Neuronal stem cell (in vitro differentiated cells): ENCODE results near the gene CHKA.

ENCODE experiments used
- DNase-seq: peaks from one replicate; pipeline ENCODE4 v3.0.0-alpha.2; 2013; ENCODE audit warnings: low spot score
- H2AFZ ChIP-seq: one replicate; pipeline ENCODE4 v1.6.1; 2013; ENCODE audit warnings: mild to moderate bottlenecking, low read length, inconsistent platforms
- H2AK5ac ChIP-seq: 2 replicates; pipeline ENCODE4 v1.6.1; 2013; ENCODE audit warnings: low read depth, mild to moderate bottlenecking, inconsistent platforms, low read length, moderate library complexity, mixed read lengths
- H2BK120ac ChIP-seq: 2 replicates; pipeline ENCODE4 v1.6.1; 2013; ENCODE audit warnings: low read depth, mild to moderate bottlenecking, inconsistent platforms, low read length, moderate library complexity, mixed read lengths
- H2BK12ac ChIP-seq: one replicate; pipeline ENCODE4 v1.6.1; 2013; ENCODE audit warnings: low read length, inconsistent platforms
- H2BK15ac ChIP-seq: 2 replicates; pipeline ENCODE4 v1.6.1; 2013; ENCODE audit warnings: mild to moderate bottlenecking, low read length, inconsistent platforms, mixed read lengths
- H2BK5ac ChIP-seq: one replicate; pipeline ENCODE4 v1.6.1; 2013; ENCODE audit warnings: inconsistent platforms, mild to moderate bottlenecking, low read length, moderate library complexity
- H3K14ac ChIP-seq: one replicate; pipeline ENCODE4 v1.6.1; 2013; ENCODE audit warnings: low read length, inconsistent platforms
- H3K18ac ChIP-seq: 2 replicates; pipeline ENCODE4 v1.6.1; 2013; ENCODE audit warnings: low read length, inconsistent platforms
- H3K23ac ChIP-seq: 2 replicates; pipeline ENCODE4 v1.6.1; 2013; ENCODE audit warnings: low read depth, mild to moderate bottlenecking, mixed read lengths, low read length, inconsistent platforms; ENCODE audit not compliant: poor library complexity
- H3K27ac ChIP-seq: replicated peaks from 3 replicates; pipeline ENCODE4 v1.5.1; 2013; ENCODE audit warnings: low read length, inconsistent platforms
- H3K27me3 ChIP-seq, 3 experiments: 2 replicates each; pipeline ENCODE4 v1.6.1; 2013; ENCODE audit warnings: low read length in 3 of 3, mild to moderate bottlenecking in 2 of 3, inconsistent platforms in 1 of 3, low read depth in 1 of 3, mixed read lengths in 1 of 3, moderate library complexity in 1 of 3; ENCODE audit not compliant: control insufficient read depth in 3 of 3, insufficient read depth in 3 of 3
- H3K36me3 ChIP-seq, 2 donors: replicated peaks in 1 of 2; 2 replicates each; pipeline ENCODE4 v1.6.1; 2013; ENCODE audit warnings: low read length in 2 of 2; ENCODE audit not compliant: control insufficient read depth in 2 of 2, insufficient read depth in 2 of 2
- H3K4ac ChIP-seq: 2 replicates; pipeline ENCODE4 v1.6.1; 2013; ENCODE audit warnings: inconsistent platforms, mild to moderate bottlenecking, low read length, moderate library complexity
- H3K4me1 ChIP-seq, 2 donors: 1 replicate in 1 of 2; 2 replicates in 1 of 2; pipeline ENCODE4 v1.6.1; 2013; ENCODE audit warnings: low read length in 2 of 2, low read depth in 1 of 2; ENCODE audit not compliant: control insufficient read depth in 2 of 2, insufficient read depth in 1 of 2
- H3K4me2 ChIP-seq: one replicate; pipeline ENCODE4 v1.6.1; 2013; ENCODE audit warnings: mild to moderate bottlenecking, low read length, inconsistent platforms; ENCODE audit not compliant: insufficient read depth, poor library complexity, severe bottlenecking
- H3K4me3 ChIP-seq, 2 donors: 2 replicates each; pipeline ENCODE4 v1.5.1; 2013; ENCODE audit warnings: low read length in 2 of 2, mild to moderate bottlenecking in 2 of 2, inconsistent platforms in 1 of 2, moderate library complexity in 1 of 2
- H3K79me1 ChIP-seq: one replicate; pipeline ENCODE4 v1.6.1; 2013; ENCODE audit warnings: low read depth, mild to moderate bottlenecking, inconsistent platforms, low read length, moderate library complexity
- H3K9ac ChIP-seq: one replicate; pipeline ENCODE4 v1.6.1; 2013; ENCODE audit warnings: mild to moderate bottlenecking, low read depth, low read length, inconsistent platforms; ENCODE audit not compliant: poor library complexity
- H3K9me3 ChIP-seq, 2 donors: replicated peaks in 1 of 2; 2 replicates each; pipeline versions ENCODE3 to v1.6.1; 2013; ENCODE audit warnings: low read length in 2 of 2, mild to moderate bottlenecking in 2 of 2, inconsistent platforms in 1 of 2, low read depth in 1 of 2, mixed read lengths in 1 of 2, moderate library complexity in 1 of 2; ENCODE audit not compliant: control insufficient read depth in 2 of 2, insufficient read depth in 1 of 2
- H4K8ac ChIP-seq: one replicate; pipeline ENCODE4 v1.6.1; 2013; ENCODE audit warnings: low read depth, mild to moderate bottlenecking, inconsistent platforms, low read length, moderate library complexity
- H4K91ac ChIP-seq: one replicate; pipeline ENCODE4 v1.6.1; 2013; ENCODE audit warnings: low read length, low read depth, mild to moderate bottlenecking, inconsistent platforms; ENCODE audit not compliant: poor library complexity
- WGBS, 2 donors: extraction: QIAGEN DNeasy Blood & Tissue Kit; methylation state at CpG; one replicate each; pipeline ENCODE4 v1.1.7; 2013; ENCODE audit warnings: missing lambda C conversion rate in 2 of 2, mixed read lengths in 1 of 2; ENCODE audit not compliant: insufficient read length in 2 of 2, insufficient replicate concordance in 1 of 2; ENCODE audit errors: extremely low coverage in 2 of 2; 5-methylcytosine and 5-hydroxymethylcytosine counted together

The CHKA gene

GRCh38 chr11:68031144-68031464 is 90.1 kb downstream of the CHKA start:
- Histone ChIP-seq H3K9ac (peak overlapping the region; percentile 100), H3K27ac (peak overlapping the region; percentile 58), H2BK12ac (peak overlapping the region; percentile 64), H3K27me3 (no peaks in the 10 kb centered on the region), H3K23ac (peak overlapping the region; percentile 99), H4K91ac (no peak overlapping the region), H2BK15ac (peak overlapping the region; percentile 93), H2AK5ac (peak overlapping the region; percentile 95), H3K14ac (peak overlapping the region; percentile 31), H3K36me3 (peaks cover 22 to 35% of the 10 kb centered on the region in 2 donors), H3K79me1 (peaks cover 19% of the 10 kb centered on the region), H3K4ac (peak overlapping the region; percentile 31), H2BK120ac (peak overlapping the region; percentile 61), H3K18ac (peak overlapping the region; percentile 100), H4K8ac (no peak overlapping the region), H3K4me2 (peak overlapping the region; percentile 86), H2BK5ac (peak overlapping the region; percentile 98), H2AFZ (peak overlapping the region; percentile 95), H3K9me3 (peaks cover 0 to 6% of the 10 kb centered on the region in 2 donors), H3K4me3 (peak overlapping the region; percentile 92 to 98), H3K4me1 (peaks cover 14% of the 10 kb centered on the region in 2 donors)
- DNase-seq, result no peak
- WGBS, 2 donors, result no CpG with 5 or more reads among the region's 10 CpGs

GRCh38 chr11:68030318-68031143 is 90.7 kb downstream of the CHKA start, which contains the start of gene NDUFS8:
NDUFS8 (plus strand) TSS chr11:68030681; CDS start chr11:68032152, 1,471 bp downstream.
- H2BK12ac ChIP-seq, result peak within 1 kb of the TSS; percentile 64
- peaks cover 0 to 7% of the 10 kb centered on the region in 2 donors for H3K9me3 ChIP-seq
- peak within 1 kb of the TSS; percentile 61 for H2BK120ac ChIP-seq
- H3K79me1 ChIP-seq, result peaks cover 18% of the 10 kb centered on the region
- H3K27ac ChIP-seq, result peak within 1 kb of the TSS; percentile 58
- H3K4ac ChIP-seq, result peak within 1 kb of the TSS; percentile 97
- peak within 1 kb of the TSS; percentile 93 for H2BK15ac ChIP-seq
- H2AFZ ChIP-seq, result peak within 1 kb of the TSS; percentile 95
- DNase-seq, result peak; percentile 99
- H4K8ac ChIP-seq, result peak within 1 kb of the TSS; percentile 75
- peak within 1 kb of the TSS; percentile 100 for H3K18ac ChIP-seq
- H3K4me3 ChIP-seq, result peak within 1 kb of the TSS; percentile 92 to 98
- peaks cover 22 to 37% of the 10 kb centered on the region in 2 donors for H3K36me3 ChIP-seq
- H3K4me1 ChIP-seq, result peaks cover 14% of the 10 kb centered on the region in 2 donors
- peak within 1 kb of the TSS; percentile 93 for H4K91ac ChIP-seq
- no CpG with 5 or more reads among the region's 56 CpGs for WGBS, 2 donors
- peak within 1 kb of the TSS; percentile 98 for H2BK5ac ChIP-seq
- no peaks in the 10 kb centered on the region for H3K27me3 ChIP-seq
- peak within 1 kb of the TSS; percentile 99 for H3K23ac ChIP-seq
- peak within 1 kb of the TSS; percentile 95 for H2AK5ac ChIP-seq
- H3K14ac ChIP-seq, result peak within 1 kb of the TSS; percentile 31
- H3K9ac ChIP-seq, result peak within 1 kb of the TSS; percentile 100
- peak within 1 kb of the TSS; percentile 86 for H3K4me2 ChIP-seq

- H2BK15ac ChIP-seq, result no peak overlapping the region
- H4K91ac ChIP-seq, result no peak overlapping the region
- H3K4me1 ChIP-seq, result peaks cover 14% of the 10 kb centered on the region in 2 donors
- H3K4me2 ChIP-seq, result no peak overlapping the region
- H3K79me1 ChIP-seq, result peaks cover 18% of the 10 kb centered on the region
- no peak overlapping the region for H3K9ac ChIP-seq
- H2BK120ac ChIP-seq, result no peak overlapping the region
- H2AFZ ChIP-seq, result no peak overlapping the region
- no peak overlapping the region for H2BK12ac ChIP-seq
- H3K27ac ChIP-seq, result no peak overlapping the region
- H2AK5ac ChIP-seq, result peak overlapping the region; percentile 88
- H3K27me3 ChIP-seq, result no peaks in the 10 kb centered on the region
- H3K18ac ChIP-seq, result no peak overlapping the region
- WGBS, 2 donors, result no CpG with 5 or more reads among the region's 12 CpGs
- no peak for DNase-seq
- H3K14ac ChIP-seq, result no peak overlapping the region
- H2BK5ac ChIP-seq, result no peak overlapping the region
- no peak overlapping the region for H3K4ac ChIP-seq
- peak overlapping the region in 1 of 2 donors; percentile 98 for H3K4me3 ChIP-seq
- H3K23ac ChIP-seq, result peak overlapping the region; percentile 32
- H4K8ac ChIP-seq, result no peak overlapping the region
- peaks cover 19 to 33% of the 10 kb centered on the region in 2 donors for H3K36me3 ChIP-seq
- H3K9me3 ChIP-seq, result peaks cover 1 to 17% of the 10 kb centered on the region in 2 donors
These were observed 92.2 kb downstream of the CHKA start for GRCh38 chr11:68028802-68029545.

- H3K9ac ChIP-seq, result peak overlapping the region; percentile 55
- H3K9me3 ChIP-seq, result peaks cover 1 to 17% of the 10 kb centered on the region in 2 donors
- H2BK12ac ChIP-seq, result no peak overlapping the region
- no peak overlapping the region for H3K14ac ChIP-seq
- H3K4ac ChIP-seq, result no peak overlapping the region
- no peak overlapping the region for H3K4me2 ChIP-seq
- H3K4me3 ChIP-seq, result no peak overlapping the region
- H4K91ac ChIP-seq, result no peak overlapping the region
- no peak overlapping the region for H3K27ac ChIP-seq
- no peak overlapping the region for H2AFZ ChIP-seq
- DNase-seq, result no peak
- no peak overlapping the region for H2BK15ac ChIP-seq
- H3K4me1 ChIP-seq, result peaks cover 14% of the 10 kb centered on the region in 2 donors
- no peaks in the 10 kb centered on the region for H3K27me3 ChIP-seq
- H3K79me1 ChIP-seq, result peaks cover 16% of the 10 kb centered on the region
- no peak overlapping the region for H2BK120ac ChIP-seq
- no peak overlapping the region for H3K18ac ChIP-seq
- WGBS, 2 donors, result no CpG with 5 or more reads among the region's 21 CpGs
- H4K8ac ChIP-seq, result no peak overlapping the region
- H2BK5ac ChIP-seq, result no peak overlapping the region
- H3K36me3 ChIP-seq, result peaks cover 7 to 20% of the 10 kb centered on the region in 2 donors
- H2AK5ac ChIP-seq, result no peak overlapping the region
- H3K23ac ChIP-seq, result no peak overlapping the region
These were observed 93.5 kb downstream of the CHKA start for GRCh38 chr11:68027667-68028066.
